PC-9 (cell line): ENCODE measurements around the gene CAVIN1. TPM values are rescaled to one million over a fixed set of nuclear protein-coding genes. Genes with fewer than 3 reads are reported as not detected.

Source experiments
- BruUV-seq: library from RNA; stranded (reverse); fragments of 400-500 nt; replicated peaks from 2 replicates; lab custom pipeline; 2021; lab: Mats Ljungman, UMichigan
- CTCF ChIA-PET: fragments of 300-600 bp; sonication (Branson Sonifier 250); formaldehyde crosslinking; loops from one replicate; lab custom pipeline; 2022; ENCODE audit warnings: antibody characterized with exemption; lab: Charles Lee
- POLR2A ChIA-PET: fragments of 300-600 bp; sonication (Branson Sonifier 250); formaldehyde crosslinking; loops from one replicate; lab custom pipeline; 2022; ENCODE audit warnings: antibody characterized with exemption; ENCODE audit not compliant: unreplicated experiment; lab: Charles Lee
- DNase-seq, 2 experiments: peaks; one replicate each; pipeline versions ENCODE4 v3.0.0 to v3.0.0-alpha.2; 2015 to 2022; ENCODE audit warnings: mixed read lengths in 1 of 2
- H2AFZ ChIP-seq: fragments of 200-600 bp; sonication (generic); 2 replicates; pipeline ENCODE4 v1.8.1; 2017; ENCODE audit warnings: antibody characterized with exemption
- H3F3A ChIP-seq: fragments of 200-600 bp; sonication (generic); 2 replicates; pipeline ENCODE4 v1.8.1; 2017; ENCODE audit warnings: antibody characterized with exemption, mild to moderate bottlenecking, low read depth; ENCODE audit not compliant: insufficient read depth
- H3K27ac ChIP-seq: fragments of 200-600 bp; sonication (generic); 2 replicates; pipeline ENCODE4 v1.6.1; 2016; ENCODE audit warnings: mixed run types
- H3K27me3 ChIP-seq: fragments of 200-600 bp; sonication (generic); 2 replicates; pipeline ENCODE4 v1.6.1; 2016; ENCODE audit warnings: low read depth, mixed run types; ENCODE audit not compliant: insufficient read depth
- H3K36me3 ChIP-seq: fragments of 200-600 bp; sonication (generic); 2 replicates; pipeline ENCODE4 v1.6.1; 2016; ENCODE audit warnings: low read depth, mixed run types
- H3K4me1 ChIP-seq: fragments of 200-600 bp; sonication (generic); replicated peaks from 2 replicates; pipeline ENCODE4 v1.6.1; 2016; ENCODE audit warnings: mixed run types; ENCODE audit not compliant: insufficient read depth
- H3K4me2 ChIP-seq: fragments of 200-600 bp; sonication (generic); 2 replicates; pipeline ENCODE4 v1.6.1; 2017; ENCODE audit warnings: mixed run types
- H3K4me3 ChIP-seq: fragments of 200-600 bp; sonication (generic); 2 replicates; pipeline ENCODE4 v1.6.1; 2016; ENCODE audit warnings: mixed run types
- H3K79me2 ChIP-seq: fragments of 200-600 bp; sonication (generic); 2 replicates; pipeline ENCODE4 v1.6.1; 2017; ENCODE audit warnings: low read depth, mixed run types
- H3K9me2 ChIP-seq: fragments of 200-600 bp; sonication (generic); 2 replicates; pipeline ENCODE4 v1.8.1; 2017; ENCODE audit warnings: mild to moderate bottlenecking; ENCODE audit not compliant: insufficient read depth
- H3K9me3 ChIP-seq: fragments of 200-600 bp; sonication (generic); 2 replicates; pipeline ENCODE4 v1.8.1; 2016; ENCODE audit warnings: low read depth; ENCODE audit not compliant: insufficient read depth
- H4K20me1 ChIP-seq: fragments of 200-600 bp; sonication (generic); 2 replicates; pipeline ENCODE4 v1.8.1; 2017; ENCODE audit not compliant: insufficient read depth
- EZH2 ChIP-seq: fragments of 200-600 bp; sonication (generic); IDR thresholded peaks from 2 replicates; pipeline ENCODE4 v1.8.0; 2017; ENCODE audit warnings: antibody characterized with exemption, low read depth
- intact Hi-C: fragments of 100-400 bp; cut with micrococcal nuclease; formaldehyde crosslinking; loops from one replicate; pipeline ENCODE4 v1.10.0; 2022; ENCODE audit not compliant: unreplicated experiment
- total RNA-seq: library from RNA; stranded (reverse); gene quantifications from 2 replicates; pipeline ENCODE4 v1.2.3, GENCODE V29; 2021
- TF ChIP-seq, protein P1 (sequence below): fragments of 200-600 bp; sonication (generic); conservative IDR thresholded peaks from 2 replicates; pipeline ENCODE4 v1.6.1; 2017; ENCODE audit warnings: mixed run types, antibody characterized with exemption, mild to moderate bottlenecking, moderate library complexity

The CAVIN1 gene
- total RNA-seq, 1 experiment from 2014 or later = 170 TPM

DNA sequence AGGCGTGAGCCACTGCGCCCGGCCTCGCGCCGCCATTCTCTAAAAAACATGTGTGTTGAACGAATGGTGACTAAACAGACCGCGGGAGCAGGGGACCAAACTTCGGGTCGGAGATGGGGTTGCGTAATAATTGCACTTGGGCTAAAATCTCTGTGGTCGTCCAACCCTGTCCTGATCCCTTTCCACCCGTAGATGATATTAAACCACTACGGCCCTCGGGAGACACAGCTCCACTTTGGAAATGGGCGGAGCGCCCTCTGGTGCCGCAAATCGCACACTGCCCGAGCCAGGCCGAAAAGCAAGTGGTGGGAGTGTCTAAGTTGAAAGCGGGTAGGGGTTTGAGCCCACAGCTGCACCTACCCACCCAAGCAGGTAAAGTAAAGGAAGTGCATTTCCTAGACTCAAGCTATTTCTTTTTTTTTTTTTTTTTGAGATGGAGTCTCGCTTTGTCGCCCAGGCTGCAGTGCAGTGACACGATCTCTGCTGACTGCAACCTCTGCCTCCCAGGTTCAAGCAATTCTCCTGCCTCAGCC, 17.0 kb downstream of the CAVIN1 start:
- intact Hi-C loops = loop anchor here (1.0 to 5.0 kb wide), 2 partner anchors 83 to 111 kb away; no protein-coding TSS in a partner anchor
- CTCF ChIA-PET = interaction anchor here (0.6 to 0.7 kb wide), 2 partner anchors 17 to 124 kb away, joined by 4 to 8 read pairs; partner anchors contain the start of gene CAVIN1
- H2AFZ ChIP-seq = no peak overlapping the region
- no peaks in the 10 kb centered on the region for H3K9me3 ChIP-seq
- H3K27ac ChIP-seq = no peak overlapping the region
- no peak overlapping the region for H3K4me3 ChIP-seq
- peak in 1 of 2 experiments; percentile 45 for DNase-seq
- no peaks in the 10 kb centered on the region for H4K20me1 ChIP-seq
- POLR2A ChIA-PET = no interaction called here
- no peaks in the 10 kb centered on the region for H3K36me3 ChIP-seq
- TF ChIP-seq, protein P1, sequence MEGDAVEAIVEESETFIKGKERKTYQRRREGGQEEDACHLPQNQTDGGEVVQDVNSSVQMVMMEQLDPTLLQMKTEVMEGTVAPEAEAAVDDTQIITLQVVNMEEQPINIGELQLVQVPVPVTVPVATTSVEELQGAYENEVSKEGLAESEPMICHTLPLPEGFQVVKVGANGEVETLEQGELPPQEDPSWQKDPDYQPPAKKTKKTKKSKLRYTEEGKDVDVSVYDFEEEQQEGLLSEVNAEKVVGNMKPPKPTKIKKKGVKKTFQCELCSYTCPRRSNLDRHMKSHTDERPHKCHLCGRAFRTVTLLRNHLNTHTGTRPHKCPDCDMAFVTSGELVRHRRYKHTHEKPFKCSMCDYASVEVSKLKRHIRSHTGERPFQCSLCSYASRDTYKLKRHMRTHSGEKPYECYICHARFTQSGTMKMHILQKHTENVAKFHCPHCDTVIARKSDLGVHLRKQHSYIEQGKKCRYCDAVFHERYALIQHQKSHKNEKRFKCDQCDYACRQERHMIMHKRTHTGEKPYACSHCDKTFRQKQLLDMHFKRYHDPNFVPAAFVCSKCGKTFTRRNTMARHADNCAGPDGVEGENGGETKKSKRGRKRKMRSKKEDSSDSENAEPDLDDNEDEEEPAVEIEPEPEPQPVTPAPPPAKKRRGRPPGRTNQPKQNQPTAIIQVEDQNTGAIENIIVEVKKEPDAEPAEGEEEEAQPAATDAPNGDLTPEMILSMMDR = peak; percentile 75
- TF ChIP-seq EZH2 = no peak
- H3K27me3 ChIP-seq = no peaks in the 10 kb centered on the region
- no TSS peak for BruUV-seq
- no peaks in the 10 kb centered on the region for H3K9me2 ChIP-seq
- peaks cover 57% of the 10 kb centered on the region for H3F3A ChIP-seq
- peaks cover 55% of the 10 kb centered on the region for H3K4me1 ChIP-seq
- H3K4me2 ChIP-seq = no peak overlapping the region
- peaks cover 29% of the 10 kb centered on the region for H3K79me2 ChIP-seq

DNA sequence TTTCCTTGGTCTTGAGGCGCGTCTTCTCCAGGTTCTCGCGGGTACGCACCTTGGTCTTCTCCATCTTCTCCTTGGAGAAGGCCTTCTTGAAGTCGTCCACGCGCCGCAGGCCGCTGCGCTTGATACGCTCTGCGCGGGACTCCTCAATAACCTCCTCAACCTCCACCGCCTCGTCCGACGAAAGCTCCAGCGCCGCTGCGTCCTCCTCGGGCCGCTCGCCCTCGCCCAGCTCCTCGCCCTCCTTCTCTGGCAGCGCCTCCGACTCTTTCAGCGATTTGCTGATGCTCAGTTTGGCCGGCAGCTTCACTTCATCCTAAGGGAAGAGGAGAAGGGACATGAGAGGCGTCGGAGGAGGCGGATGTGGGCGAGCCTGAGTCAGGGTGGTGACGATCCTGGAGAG, 18.0 kb downstream of the CAVIN1 start:
- BruUV-seq = no TSS peak
- Histone ChIP-seq H3K4me3 (no peak overlapping the region), H4K20me1 (no peaks in the 10 kb centered on the region), H3K9me2 (no peaks in the 10 kb centered on the region), H2AFZ (no peak overlapping the region), H3K4me2 (no peak overlapping the region), H3F3A (peaks cover 48% of the 10 kb centered on the region), H3K9me3 (no peaks in the 10 kb centered on the region), H3K27me3 (no peaks in the 10 kb centered on the region), H3K36me3 (no peaks in the 10 kb centered on the region), H3K4me1 (peaks cover 54% of the 10 kb centered on the region), H3K27ac (no peak overlapping the region), H3K79me2 (peaks cover 29% of the 10 kb centered on the region)
- no peak for DNase-seq
- CTCF ChIA-PET = no interaction called here
- POLR2A ChIA-PET = no interaction called here
- intact Hi-C loops = loop anchor here (5.0 kb wide), 1 partner anchor 112 kb away; no protein-coding TSS in a partner anchor
- TF ChIP-seq EZH2 = no peak
- TF ChIP-seq, protein P1 = no peak

DNA sequence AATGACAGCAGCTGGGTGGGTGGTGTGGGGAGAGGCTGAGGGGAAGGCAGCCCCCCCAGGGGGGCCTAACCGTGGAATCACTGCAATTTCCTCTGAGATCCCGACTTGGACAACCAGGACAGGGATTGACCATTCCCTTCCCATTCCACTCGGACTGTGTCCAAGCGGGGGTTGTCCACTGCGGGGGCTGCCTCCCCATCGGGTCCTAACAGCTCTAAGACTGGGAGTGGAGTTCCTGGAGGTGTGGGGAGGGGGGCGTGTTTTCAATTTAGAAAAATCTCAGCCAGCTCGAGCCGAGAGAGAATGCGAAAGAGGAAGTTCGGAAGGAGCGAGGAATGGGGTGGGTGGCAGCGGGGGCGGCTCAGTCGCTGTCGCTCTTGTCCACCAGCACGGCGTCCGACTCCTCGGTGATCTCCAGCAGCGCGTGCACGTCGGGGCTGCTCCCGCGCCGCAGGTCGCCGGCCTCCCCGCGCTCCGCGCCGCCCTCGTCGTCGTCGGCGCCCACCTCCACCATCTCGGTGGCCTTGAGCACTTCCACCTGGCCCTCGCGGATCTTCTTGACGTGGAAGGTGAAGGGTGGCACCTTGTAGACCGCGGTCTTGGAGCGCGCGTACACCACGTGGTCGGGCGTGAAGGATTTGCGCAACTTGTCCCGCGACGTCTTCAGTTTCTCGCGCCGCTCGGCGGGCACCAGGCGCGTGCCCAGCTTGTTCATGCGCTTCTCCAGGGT, 18.6 kb downstream of the CAVIN1 start:
- CTCF ChIA-PET = interaction anchor here (0.6 kb wide), 1 partner anchor 81 kb away, joined by 6 read pairs; no protein-coding TSS in a partner anchor
- H4K20me1 ChIP-seq = no peaks in the 10 kb centered on the region

More for the DNA sequence above, 18.6 kb downstream of the CAVIN1 start:
- Histone ChIP-seq H3K27me3 (no peaks in the 10 kb centered on the region), H3K79me2 (peaks cover 29% of the 10 kb centered on the region), H3K4me3 (no peak overlapping the region), H2AFZ (no peak overlapping the region), H3K36me3 (no peaks in the 10 kb centered on the region), H3K4me2 (no peak overlapping the region), H3K9me3 (no peaks in the 10 kb centered on the region), H3K4me1 (peaks cover 52% of the 10 kb centered on the region), H3K9me2 (no peaks in the 10 kb centered on the region), H3K27ac (no peak overlapping the region), H3F3A (peaks cover 45% of the 10 kb centered on the region)
- no TSS peak for BruUV-seq
- POLR2A ChIA-PET = interaction anchor here (0.6 kb wide), 1 partner anchor 151 kb away, joined by 5 read pairs; no protein-coding TSS in a partner anchor
- intact Hi-C loops = loop anchor here (5.0 kb wide), 1 partner anchor 113 kb away; no protein-coding TSS in a partner anchor
- no peak for TF ChIP-seq EZH2
- no peak for DNase-seq
